HG02623 (cell line): ENCODE results near the gene THRA.

Experiments
- ATAC-seq: cut with Tn5 transposase; IDR thresholded peaks from one replicate; pipeline ENCODE4 v1.9.1; 2021; ENCODE audit warnings: moderate library complexity; ENCODE audit not compliant: unreplicated experiment

THRA gene

GRCh38 chr17:40064971-40065768, 2.4 kb downstream of the THRA start:
- no peak for ATAC-seq

- no peak for ATAC-seq
Measured at GRCh38 chr17:40065769-40066510, 3.2 kb downstream of the THRA start.

GRCh38 chr17:40067710-40068109, 4.9 kb downstream of the THRA start:
- no peak for ATAC-seq

GRCh38 chr17:40068129-40068581, 5.4 kb downstream of the THRA start:
- ATAC-seq, result no peak

GRCh38 chr17:40068584-40068916, 5.8 kb downstream of the THRA start:
- no peak for ATAC-seq

- ATAC-seq, result no peak
Measured at GRCh38 chr17:40068917-40069750, 6.4 kb downstream of the THRA start.

DNA sequence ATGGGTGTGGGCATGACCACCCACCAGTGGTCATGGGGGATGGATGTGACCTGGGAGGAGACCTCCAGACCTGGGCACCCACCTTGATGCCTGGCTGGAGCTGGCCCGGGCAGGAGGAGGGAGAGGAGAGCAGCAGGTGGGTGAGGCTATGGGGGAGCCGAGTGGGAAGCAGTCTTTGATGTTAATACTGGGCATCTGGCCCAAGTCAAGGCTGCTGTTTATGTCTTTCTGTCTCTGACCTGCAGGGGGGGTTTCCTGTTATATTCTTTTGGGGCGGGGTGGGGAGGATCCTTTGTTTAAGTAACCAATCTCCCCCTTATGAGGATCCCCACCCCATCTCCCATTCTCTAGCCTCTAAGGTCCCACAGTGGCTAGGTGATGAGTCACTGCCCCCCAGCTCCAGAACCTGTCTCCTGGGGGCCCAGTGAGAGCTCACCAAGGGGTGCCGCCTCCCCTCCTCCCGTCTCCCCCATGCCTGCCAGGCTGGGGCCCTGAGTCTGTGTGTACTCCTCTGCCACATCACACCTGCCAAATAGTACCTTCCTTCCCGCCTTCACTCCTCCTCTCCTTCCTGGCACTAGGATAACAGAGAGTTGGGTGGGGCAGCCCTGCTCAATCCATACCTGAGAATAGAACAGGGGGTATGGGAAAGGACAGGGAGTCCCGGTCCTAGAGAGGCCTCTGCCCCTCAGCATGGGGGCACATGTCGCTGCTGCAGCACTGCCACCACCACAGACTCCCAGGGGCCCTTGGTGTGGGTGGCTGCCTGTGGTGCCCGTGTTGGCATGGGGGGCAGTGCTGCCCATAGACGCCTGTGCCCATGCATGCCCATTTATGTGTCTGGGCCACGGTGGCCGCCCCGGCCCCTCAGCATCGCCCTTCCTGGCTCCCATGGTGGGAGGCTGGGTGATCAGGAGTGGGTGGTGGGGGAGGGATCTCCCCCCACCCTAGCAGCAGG, 7.3 kb downstream of the THRA start:
- ATAC-seq, result no peak

DNA sequence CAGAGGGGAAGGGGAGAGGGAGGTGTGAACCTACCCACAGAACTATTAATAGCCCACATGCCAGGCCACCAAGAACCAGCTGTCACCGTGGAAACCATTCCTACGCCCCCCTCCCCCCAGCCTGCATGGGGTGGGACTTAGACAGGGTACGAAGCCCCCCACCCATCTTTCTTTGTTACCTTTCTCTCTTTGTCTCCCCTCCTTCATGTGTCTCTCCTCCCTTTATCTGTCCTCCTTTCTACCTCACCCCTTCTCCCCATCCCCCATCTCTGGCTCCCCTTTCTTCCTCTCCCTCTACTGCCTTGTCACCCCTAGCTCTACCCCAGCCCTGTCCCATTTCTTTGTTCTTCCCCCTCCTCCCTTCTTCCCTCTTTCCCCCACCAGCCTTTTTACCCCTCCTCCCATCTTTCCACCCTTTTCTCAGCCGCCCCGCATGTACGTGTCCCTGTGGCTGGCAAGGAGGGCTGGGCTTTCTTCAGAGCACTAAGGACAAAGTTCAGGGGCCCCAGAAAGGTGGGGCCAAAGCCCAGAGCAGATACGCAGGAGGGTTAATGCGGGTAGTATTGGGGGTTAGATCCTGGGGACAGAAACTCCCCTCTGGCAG, 8.0 kb downstream of the THRA start:
- no peak for ATAC-seq

DNA sequence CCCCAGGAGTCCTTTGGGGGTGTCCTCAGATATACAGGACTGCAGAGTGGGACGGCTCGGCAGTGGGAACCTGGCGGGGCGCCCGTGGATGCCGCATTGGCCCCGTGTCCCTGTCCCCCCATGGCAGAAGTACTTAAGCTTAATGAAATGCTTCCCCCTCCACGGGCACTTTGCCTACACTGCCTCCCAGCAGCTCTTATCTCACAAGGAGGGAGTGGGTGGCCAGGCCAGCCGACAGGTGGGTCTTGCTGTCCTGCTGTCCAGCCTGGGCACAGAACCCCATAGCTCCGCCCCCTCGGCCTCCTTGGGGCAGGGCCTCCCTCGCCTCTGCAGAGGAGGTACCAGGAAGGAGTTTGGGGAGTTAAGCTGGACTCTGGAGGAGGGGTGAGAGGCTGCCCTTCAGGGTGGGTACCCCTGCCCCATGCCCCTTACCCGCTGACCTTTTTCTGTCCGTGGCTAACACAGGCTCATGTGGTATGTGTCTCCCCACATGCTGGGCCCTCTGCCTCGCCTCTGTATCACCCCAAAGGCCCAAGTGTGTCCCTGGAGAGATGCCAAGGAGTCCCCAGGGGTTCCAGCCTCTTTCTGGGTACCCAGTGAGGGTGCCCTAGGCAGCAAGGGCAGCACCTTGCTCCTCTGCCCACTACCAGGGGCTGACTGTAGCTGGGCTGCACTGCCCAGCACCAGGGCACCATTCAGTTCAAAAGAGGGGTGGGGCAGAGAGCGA, 8.7 kb downstream of the THRA start:
- ATAC-seq, result no peak

DNA sequence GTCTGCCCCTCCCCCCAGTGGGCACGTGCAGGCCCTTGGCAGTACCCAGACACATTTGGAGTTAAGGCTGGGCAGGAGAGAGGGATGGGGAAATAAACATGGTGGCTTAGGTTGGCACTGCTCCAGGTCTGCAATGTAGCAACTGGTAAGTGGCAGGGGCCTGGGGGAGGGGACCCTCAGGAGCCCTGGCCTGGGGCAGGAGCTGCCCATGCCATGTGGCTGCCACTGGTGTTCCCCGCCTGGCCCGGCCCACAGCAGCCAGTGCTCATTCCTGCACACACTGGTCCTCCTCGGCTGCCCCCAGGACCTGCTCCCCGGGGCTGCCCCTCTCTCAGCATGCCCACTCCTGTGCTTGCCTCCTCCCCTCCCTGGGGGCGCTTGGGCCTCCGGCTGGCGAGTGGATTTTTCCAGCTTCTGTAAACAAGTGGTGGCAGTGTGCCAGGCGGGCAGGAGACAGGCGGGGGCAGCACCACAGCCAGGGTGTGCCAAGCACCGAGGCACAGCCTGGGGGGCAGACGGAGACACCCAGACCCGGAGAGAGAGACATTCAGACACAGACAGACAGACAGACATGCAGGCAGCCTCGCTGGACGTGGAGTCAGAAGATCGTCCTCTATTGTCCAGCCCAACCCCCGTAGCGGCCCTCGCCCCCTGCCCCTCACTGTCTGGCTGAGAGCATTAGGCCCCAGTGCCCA, 9.4 kb downstream of the THRA start:
- no peak for ATAC-seq

DNA sequence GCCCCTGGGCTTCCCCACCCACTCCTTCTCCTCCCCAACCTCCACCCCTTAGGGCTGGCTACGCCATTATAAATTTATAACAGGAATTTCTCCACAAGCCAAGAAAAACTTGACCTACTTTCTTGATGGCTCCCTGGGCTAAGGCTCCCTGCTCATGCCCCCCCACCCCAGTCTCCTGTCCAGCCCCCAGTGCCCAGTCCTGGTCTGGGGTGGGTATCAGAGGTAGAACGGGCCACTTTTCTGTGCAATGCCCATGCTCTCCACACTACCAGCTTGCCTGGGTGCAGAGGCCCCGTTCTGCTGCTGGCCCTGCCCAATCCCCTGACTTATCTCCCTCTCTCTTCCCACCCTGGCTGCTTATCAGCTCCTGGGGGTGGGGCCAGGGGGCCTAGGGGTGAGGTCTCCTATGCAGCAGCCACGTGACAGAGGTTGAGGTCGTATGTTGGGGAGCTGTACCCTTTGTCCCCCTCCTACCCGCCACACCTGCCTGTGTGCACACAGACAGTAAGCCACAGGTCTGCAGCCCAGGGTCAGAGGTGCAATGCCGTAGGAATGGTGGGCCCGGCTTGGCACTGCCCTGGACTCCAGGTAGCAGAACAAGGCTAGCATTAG, 10.1 kb downstream of the THRA start:
- ATAC-seq, result no peak

GRCh38 chr17:40073454-40074174, 10.8 kb downstream of the THRA start:
- ATAC-seq, result no peak

DNA sequence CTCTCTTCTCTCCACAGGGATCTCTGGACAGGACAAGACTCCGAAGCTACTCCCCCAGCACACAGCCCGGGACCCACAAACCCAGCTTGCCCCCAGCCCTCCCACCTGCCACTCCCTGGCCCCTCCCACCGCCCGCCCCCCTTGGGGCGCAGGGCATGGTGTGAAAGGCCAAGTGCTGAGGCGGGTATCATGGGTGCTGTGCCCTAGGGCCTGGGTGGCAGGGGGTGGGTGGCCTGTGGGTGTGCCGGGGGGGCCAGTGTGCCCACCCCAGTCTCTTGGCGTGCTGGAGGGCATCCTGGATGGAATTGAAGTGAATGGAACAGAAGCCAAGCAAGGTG, 11.4 kb downstream of the THRA start:
- no peak for ATAC-seq

GRCh38 chr17:40074871-40075200, 12.1 kb downstream of the THRA start:
- no peak for ATAC-seq

GRCh38 chr17:40075201-40075941, 12.6 kb downstream of the THRA start:
- ATAC-seq, result no peak

GRCh38 chr17:40075942-40076498, 13.3 kb downstream of the THRA start:
- ATAC-seq, result no peak

DNA sequence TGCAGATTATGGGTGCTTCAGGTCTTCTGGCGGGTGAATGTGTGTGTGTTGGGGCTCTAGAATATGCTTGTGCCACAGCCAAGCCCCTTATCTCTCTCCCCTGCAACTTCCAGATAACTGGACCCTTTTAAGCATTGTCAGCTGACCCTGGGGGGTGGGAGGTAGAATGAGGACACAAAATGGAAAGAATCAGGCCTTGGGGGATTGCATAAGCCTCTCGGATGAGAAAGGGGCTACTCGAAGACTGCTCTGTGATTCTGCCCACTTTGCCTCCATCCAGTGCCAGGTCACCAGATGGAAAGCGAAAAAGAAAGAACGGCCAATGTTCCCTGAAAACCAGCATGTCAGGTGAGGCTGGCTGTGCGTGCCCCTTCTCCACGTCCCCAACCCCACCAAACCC, 13.8 kb downstream of the THRA start:
- ATAC-seq, result no peak
